GM21528 (cell line): ENCODE measurements around the gene DSTYK.

Experiments
- ATAC-seq: cut with Tn5 transposase; IDR thresholded peaks from one replicate; pipeline ENCODE4 v1.9.1; 2021; ENCODE audit warnings: mild to moderate bottlenecking, moderate library complexity; ENCODE audit not compliant: unreplicated experiment, low FRiP score

The DSTYK gene, protein sequence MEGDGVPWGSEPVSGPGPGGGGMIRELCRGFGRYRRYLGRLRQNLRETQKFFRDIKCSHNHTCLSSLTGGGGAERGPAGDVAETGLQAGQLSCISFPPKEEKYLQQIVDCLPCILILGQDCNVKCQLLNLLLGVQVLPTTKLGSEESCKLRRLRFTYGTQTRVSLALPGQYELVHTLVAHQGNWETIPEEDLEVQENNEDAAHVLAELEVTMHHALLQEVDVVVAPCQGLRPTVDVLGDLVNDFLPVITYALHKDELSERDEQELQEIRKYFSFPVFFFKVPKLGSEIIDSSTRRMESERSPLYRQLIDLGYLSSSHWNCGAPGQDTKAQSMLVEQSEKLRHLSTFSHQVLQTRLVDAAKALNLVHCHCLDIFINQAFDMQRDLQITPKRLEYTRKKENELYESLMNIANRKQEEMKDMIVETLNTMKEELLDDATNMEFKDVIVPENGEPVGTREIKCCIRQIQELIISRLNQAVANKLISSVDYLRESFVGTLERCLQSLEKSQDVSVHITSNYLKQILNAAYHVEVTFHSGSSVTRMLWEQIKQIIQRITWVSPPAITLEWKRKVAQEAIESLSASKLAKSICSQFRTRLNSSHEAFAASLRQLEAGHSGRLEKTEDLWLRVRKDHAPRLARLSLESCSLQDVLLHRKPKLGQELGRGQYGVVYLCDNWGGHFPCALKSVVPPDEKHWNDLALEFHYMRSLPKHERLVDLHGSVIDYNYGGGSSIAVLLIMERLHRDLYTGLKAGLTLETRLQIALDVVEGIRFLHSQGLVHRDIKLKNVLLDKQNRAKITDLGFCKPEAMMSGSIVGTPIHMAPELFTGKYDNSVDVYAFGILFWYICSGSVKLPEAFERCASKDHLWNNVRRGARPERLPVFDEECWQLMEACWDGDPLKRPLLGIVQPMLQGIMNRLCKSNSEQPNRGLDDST

GRCh38 chr1:205211169-205211838 lies at the start of gene DSTYK:
Gene DSTYK, minus strand, starts transcription at chr1:205211702. Its CDS starts 167 bp downstream, at chr1:205211535.
- peak; percentile 84 for ATAC-seq

GRCh38 chr1:205259998-205260397 lies 48.5 kb upstream of the DSTYK start:
- no peak for ATAC-seq

- no peak for ATAC-seq
These were observed 47.9 kb upstream of the DSTYK start for GRCh38 chr1:205259324-205259832.

GRCh38 chr1:205258719-205259118 lies 47.2 kb upstream of the DSTYK start:
- no peak for ATAC-seq

DNA sequence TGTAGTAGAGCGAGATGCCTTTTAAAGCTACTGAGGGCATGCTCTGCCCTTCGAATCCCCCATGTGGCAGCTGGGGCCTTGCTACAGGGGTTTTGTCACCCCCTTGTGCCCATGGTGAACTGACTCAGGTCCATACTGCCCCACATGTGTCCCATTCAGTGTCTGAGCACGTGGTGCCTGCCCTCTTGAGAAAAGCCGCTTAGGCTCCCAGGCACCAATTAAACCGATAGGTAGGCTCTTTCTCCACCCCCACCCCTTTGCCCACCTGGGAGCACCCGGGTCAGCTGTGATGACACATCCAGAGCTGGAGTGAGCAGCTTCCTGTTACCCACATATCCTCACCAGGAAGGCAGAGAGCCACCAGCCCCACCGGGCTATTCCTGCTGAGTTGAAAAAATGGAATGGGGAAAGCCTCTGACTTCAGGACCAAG lies 46.8 kb upstream of the DSTYK start:
- ATAC-seq, result no peak

DNA sequence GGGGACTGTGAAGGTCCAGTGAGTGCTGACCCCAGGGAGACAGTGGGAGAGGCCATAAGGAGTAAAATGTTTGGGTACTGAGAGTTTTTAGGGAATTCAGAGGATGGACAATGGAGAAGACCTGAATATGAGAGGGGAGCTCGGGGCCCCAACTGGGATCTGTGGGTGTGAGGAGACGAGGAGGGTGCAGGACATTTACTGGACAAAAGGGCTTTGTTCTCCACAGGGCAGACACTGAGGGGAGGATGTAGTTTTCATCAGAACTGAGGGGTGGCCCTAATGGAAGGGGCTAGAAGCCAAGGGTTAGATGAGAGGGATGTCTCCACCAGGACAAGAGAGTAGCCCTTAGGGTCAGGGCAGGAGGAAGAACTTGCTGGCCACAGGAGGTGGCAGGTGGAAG lies 46.2 kb upstream of the DSTYK start:
- no peak for ATAC-seq

GRCh38 chr1:205256951-205257625 lies 45.6 kb upstream of the DSTYK start:
- ATAC-seq, result no peak

DNA sequence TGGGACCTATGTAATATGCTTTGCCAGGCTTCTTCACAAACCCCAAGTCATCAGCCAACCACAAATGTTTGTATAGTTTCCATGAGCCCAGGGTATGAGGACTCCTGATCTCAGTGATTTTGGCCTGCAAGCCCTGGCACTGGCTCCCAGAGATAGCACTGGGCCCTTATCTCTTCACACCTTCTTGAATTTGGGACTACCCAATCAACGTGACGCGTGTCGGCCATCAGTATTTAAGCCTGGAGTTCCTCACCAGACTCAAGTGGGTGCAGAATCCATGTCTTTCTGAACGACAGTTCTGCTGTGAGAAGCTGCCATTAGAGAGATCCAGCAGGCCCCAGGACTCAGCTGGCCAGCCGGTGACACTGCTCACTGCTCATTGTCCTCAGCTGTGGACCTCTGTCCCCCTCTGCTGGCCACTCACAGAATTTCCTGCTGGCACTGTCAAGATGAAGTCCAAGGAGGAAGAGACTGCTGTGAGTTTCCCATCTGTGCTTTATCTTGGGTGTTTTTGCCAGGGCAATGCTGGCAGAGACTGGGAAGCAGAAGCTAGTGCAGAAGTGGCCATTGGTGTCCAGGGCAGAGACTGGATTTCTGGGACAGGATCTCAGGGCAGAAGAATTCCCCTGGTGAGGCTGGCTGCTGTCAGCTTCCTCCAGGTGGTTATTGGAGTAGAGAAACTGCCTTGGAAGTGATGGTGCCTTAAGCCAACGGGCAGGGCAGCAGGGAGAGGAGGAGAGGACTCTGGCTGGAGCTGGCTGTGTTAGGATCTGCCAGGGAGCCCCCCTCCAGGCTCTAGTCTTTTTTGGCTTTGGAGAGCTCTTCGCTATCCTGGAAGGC lies 44.7 kb upstream of the DSTYK start:
- no peak for ATAC-seq

GRCh38 chr1:205251576-205251975 lies 40.1 kb upstream of the DSTYK start:
- no peak for ATAC-seq

- ATAC-seq, result no peak
These were observed 39.2 kb upstream of the DSTYK start for GRCh38 chr1:205250699-205251098.

- no peak for ATAC-seq
These were observed 38.1 kb upstream of the DSTYK start for GRCh38 chr1:205249651-205250050.

- ATAC-seq, result no peak
These were observed 37.5 kb upstream of the DSTYK start for GRCh38 chr1:205248793-205249601.

- ATAC-seq, result no peak
These were observed 35.8 kb upstream of the DSTYK start for GRCh38 chr1:205247130-205247921.

- ATAC-seq, result no peak
These were observed 35.0 kb upstream of the DSTYK start for GRCh38 chr1:205246351-205247119.

- no peak for ATAC-seq
These were observed 33.6 kb upstream of the DSTYK start for GRCh38 chr1:205245096-205245495.

DNA sequence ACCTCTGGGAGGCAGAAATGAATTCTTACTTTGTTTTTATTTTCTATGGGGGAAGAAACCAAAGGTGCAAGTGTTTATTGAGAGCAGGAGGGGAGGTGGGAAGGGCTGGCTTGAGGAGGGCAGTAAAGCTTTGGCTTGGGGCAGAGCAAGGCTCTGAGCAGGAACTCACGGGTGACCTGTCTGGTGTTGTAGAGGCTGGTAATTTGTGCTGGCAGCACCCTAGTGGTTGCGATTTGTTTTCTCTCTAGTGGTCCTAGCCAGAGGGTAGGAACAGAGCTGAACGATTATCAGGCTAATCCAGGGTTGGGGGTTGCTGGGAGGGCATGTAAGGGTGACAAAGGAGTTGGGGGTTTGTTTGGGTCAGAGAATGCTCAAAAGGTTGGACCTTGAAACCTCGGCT lies 32.9 kb upstream of the DSTYK start:
- no peak for ATAC-seq
